Esophagus squamous epithelium (tissue), 5 donors: Measurements from ENCODE around the gene SMPD3. TPM values are rescaled to one million over a fixed set of nuclear protein-coding genes. Genes with fewer than 3 reads are reported as not detected.

Experiments
- DNase-seq: peaks from one replicate; lab custom pipeline; 2025; lab: John Stamatoyannopoulos, UW
- H3K27ac ChIP-seq, 4 donors: fragments of 200-600 bp; sonication (generic); one replicate each; pipeline ENCODE4 v1.5.1; 2016 to 2019; ENCODE audit warnings: mild to moderate bottlenecking in 1 of 4
- H3K27me3 ChIP-seq, 4 donors: fragments of 200-600 bp; sonication (generic); 1 replicate in 3 of 4; 2 replicates in 1 of 4; pipeline versions ENCODE4 v1.5.1 to v1.6.0; 2017 to 2021; ENCODE audit warnings: antibody characterized with exemption in 1 of 4
- H3K36me3 ChIP-seq, 3 donors: fragments of 200-600 bp; sonication (generic); one replicate each; pipeline ENCODE4 v1.5.1; 2016 to 2019
- H3K4me1 ChIP-seq, 3 donors: fragments of 200-600 bp; sonication (generic); one replicate each; pipeline ENCODE4 v1.5.1; 2017 to 2019
- H3K4me3 ChIP-seq, 4 donors: fragments of 200-600 bp; sonication (generic); 1 replicate in 3 of 4; 2 replicates in 1 of 4; pipeline ENCODE4 v1.5.1; 2016 to 2019; ENCODE audit warnings: mild to moderate bottlenecking in 2 of 4, moderate library complexity in 1 of 4
- H3K9me3 ChIP-seq, 3 donors: fragments of 200-600 bp; sonication (generic); one replicate each; pipeline ENCODE4 v1.5.1; 2016 to 2019
- POLR2A ChIP-seq, 4 donors: fragments of 450-650 bp; IDR thresholded peaks; one replicate each; pipeline ENCODE4 v1.6.1; 2017; ENCODE audit warnings: antibody characterized with exemption in 4 of 4, mild to moderate bottlenecking in 4 of 4, moderate library complexity in 3 of 4
- WGBS, 2 donors: methylation state at CpG; one replicate each; pipeline ENCODE4 v1.1.5; 2018; 5-methylcytosine and 5-hydroxymethylcytosine counted together
- intact Hi-C: fragments of 100-400 bp; cut with DNase I; formaldehyde crosslinking; loops from one replicate; pipeline ENCODE4 v1.15.0; 2022
- total RNA-seq, 4 donors: library from RNA; depleted of rRNA; stranded (reverse); fragments of >200 nt; gene quantifications; one replicate each; pipeline ENCODE4 v1.1.0, GENCODE V29; 2016
- TF ChIP-seq, protein P1 (sequence below), 6 experiments: fragments of 450-650 bp in 4 of 6; fragments of 200-600 bp in 2 of 6; sonication (generic) in 2 of 6; IDR thresholded peaks; one replicate each; pipeline ENCODE4 v1.5.1; 2016 to 2019; ENCODE audit warnings: antibody characterized with exemption in 6 of 6, mild to moderate bottlenecking in 4 of 6, moderate library complexity in 4 of 6
- donor health status: DM: yes; HTN: yes; CAD: no.

The SMPD3 gene
- total RNA-seq, 4 donors from 2014 or later, result 0.18 to 2.3 (median 0.92) TPM

GRCh38 chr16:68338326-68339119 is 109.8 kb downstream of the SMPD3 start:
- Histone ChIP-seq H3K4me3 (no peak overlapping the region), H3K9me3 (no peaks in the 10 kb centered on the region), H3K27ac (no peak overlapping the region), H3K36me3 (peaks cover 7 to 76% (median 16%) of the 10 kb centered on the region in 3 donors), H3K27me3 (no peaks in the 10 kb centered on the region), H3K4me1 (peaks cover 0 to 13% (median 5%) of the 10 kb centered on the region in 3 donors)
- TF ChIP-seq, protein P1, sequence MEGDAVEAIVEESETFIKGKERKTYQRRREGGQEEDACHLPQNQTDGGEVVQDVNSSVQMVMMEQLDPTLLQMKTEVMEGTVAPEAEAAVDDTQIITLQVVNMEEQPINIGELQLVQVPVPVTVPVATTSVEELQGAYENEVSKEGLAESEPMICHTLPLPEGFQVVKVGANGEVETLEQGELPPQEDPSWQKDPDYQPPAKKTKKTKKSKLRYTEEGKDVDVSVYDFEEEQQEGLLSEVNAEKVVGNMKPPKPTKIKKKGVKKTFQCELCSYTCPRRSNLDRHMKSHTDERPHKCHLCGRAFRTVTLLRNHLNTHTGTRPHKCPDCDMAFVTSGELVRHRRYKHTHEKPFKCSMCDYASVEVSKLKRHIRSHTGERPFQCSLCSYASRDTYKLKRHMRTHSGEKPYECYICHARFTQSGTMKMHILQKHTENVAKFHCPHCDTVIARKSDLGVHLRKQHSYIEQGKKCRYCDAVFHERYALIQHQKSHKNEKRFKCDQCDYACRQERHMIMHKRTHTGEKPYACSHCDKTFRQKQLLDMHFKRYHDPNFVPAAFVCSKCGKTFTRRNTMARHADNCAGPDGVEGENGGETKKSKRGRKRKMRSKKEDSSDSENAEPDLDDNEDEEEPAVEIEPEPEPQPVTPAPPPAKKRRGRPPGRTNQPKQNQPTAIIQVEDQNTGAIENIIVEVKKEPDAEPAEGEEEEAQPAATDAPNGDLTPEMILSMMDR (IDR thresholded peaks at IDR 0.05), result no peak
- no peak for TF ChIP-seq POLR2A (IDR thresholded peaks at IDR 0.05)
- no peak for DNase-seq
- WGBS, 2 donors, result 82 to 93% methylated on average over 15 to 16 of the region's 16 CpGs
- intact Hi-C loops, result no loop called here

GRCh38 chr16:68335175-68335574 is 113.1 kb downstream of the SMPD3 start:
- H3K27ac ChIP-seq, result no peak overlapping the region
- peaks cover 1 to 67% (median 10%) of the 10 kb centered on the region in 3 donors for H3K36me3 ChIP-seq
- H3K27me3 ChIP-seq, result no peaks in the 10 kb centered on the region
- DNase-seq, result no peak
- H3K9me3 ChIP-seq, result no peaks in the 10 kb centered on the region
- TF ChIP-seq POLR2A (IDR thresholded peaks at IDR 0.05), result no peak
- TF ChIP-seq, protein P1 (IDR thresholded peaks at IDR 0.05), result no peak
- no peak overlapping the region for H3K4me3 ChIP-seq
- 88 to 91% methylated on average over 5 of the region's 5 CpGs for WGBS, 2 donors
- H3K4me1 ChIP-seq, result peaks cover 0 to 35% (median 18%) of the 10 kb centered on the region in 3 donors
- intact Hi-C loops, result no loop called here

DNA sequence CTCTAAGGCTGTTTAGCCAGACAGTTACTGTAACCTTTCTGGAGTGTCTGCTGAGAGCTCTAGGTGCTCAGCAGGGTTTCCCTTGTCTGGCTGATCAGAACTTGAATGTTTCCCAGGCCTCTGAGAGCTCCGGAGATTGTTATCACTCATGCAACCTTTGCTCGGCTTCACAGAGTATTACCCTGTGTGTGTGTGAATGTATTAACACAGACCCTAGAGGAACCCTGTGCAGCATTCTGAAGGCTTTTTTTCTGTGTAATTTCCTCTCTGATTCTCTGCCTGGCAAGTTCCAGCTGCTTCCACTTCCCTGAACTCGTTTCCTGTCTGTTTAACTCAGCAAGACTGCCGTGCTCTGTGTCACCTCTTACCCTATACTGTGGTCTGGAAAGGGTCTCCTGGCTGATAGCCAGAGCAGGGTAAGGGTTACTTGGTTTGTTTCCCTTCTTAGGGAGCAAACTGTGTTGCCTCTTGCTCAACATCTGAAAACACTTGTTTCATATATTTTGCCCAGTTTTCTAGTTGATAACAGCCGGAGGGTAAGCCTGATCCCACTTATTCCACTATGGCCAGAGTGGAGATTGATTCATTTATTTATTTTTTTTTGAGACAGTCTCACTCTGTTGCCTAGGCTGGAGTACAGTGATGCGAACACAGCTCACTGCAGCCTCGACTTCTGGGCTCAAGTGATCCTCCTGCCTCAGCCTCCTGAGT is 115.7 kb downstream of the SMPD3 start:
- TF ChIP-seq, protein P1 (IDR thresholded peaks at IDR 0.05), result no peak
- no peak for TF ChIP-seq POLR2A (IDR thresholded peaks at IDR 0.05)

GRCh38 chr16:68331879-68332410 is 116.4 kb downstream of the SMPD3 start:
- Histone ChIP-seq H3K4me3 (no peak overlapping the region), H3K27ac (peak overlapping the region in 3 of 4 donors; percentile 44 to 48 (median 47)), H3K36me3 (peaks cover 0 to 54% (median 0%) of the 10 kb centered on the region in 3 donors), H3K27me3 (no peaks in the 10 kb centered on the region), H3K4me1 (peaks cover 0 to 46% (median 18%) of the 10 kb centered on the region in 3 donors), H3K9me3 (no peaks in the 10 kb centered on the region)
- DNase-seq, result no peak
- 40 to 48% methylated on average over 4 of the region's 4 CpGs for WGBS, 2 donors
- TF ChIP-seq POLR2A (IDR thresholded peaks at IDR 0.05), result no peak
- TF ChIP-seq, protein P1 (IDR thresholded peaks at IDR 0.05), result no peak
- intact Hi-C loops, result no loop called here

More for the DNA sequence above, 115.7 kb downstream of the SMPD3 start:
- no peak overlapping the region for H3K4me3 ChIP-seq
- no peaks in the 10 kb centered on the region for H3K27me3 ChIP-seq
- peaks cover 0 to 52% (median 0%) of the 10 kb centered on the region in 3 donors for H3K36me3 ChIP-seq
- peaks cover 0 to 46% (median 18%) of the 10 kb centered on the region in 3 donors for H3K4me1 ChIP-seq
- H3K27ac ChIP-seq, result peak overlapping the region in 3 of 4 donors; percentile 44 to 48 (median 47)
- intact Hi-C loops, result no loop called here
- no peaks in the 10 kb centered on the region for H3K9me3 ChIP-seq
- WGBS, 2 donors, result 52 to 73% methylated on average over 7 of the region's 7 CpGs
- DNase-seq, result no peak
